Gastroesophageal sphincter (tissue), 3 donors: ENCODE results near the gene KCNH8.

Source experiments
- CTCF ChIP-seq, 4 experiments: fragments of 200-600 bp in 2 of 4; fragments of 450-650 bp in 2 of 4; sonication (generic) in 1 of 4; IDR thresholded peaks; one replicate each; pipeline ENCODE4 v1.5.1; 2017 to 2019; ENCODE audit warnings: antibody characterized with exemption in 4 of 4, mild to moderate bottlenecking in 2 of 4, moderate library complexity in 2 of 4
- POLR2A ChIP-seq, 2 donors: fragments of 450-650 bp; IDR thresholded peaks; one replicate each; pipeline ENCODE4 v1.6.1; 2017; ENCODE audit warnings: antibody characterized with exemption in 2 of 2, mild to moderate bottlenecking in 2 of 2, moderate library complexity in 1 of 2
- POLR2AphosphoS5 ChIP-seq: sonication (generic); formaldehyde crosslinking; IDR thresholded peaks from one replicate; pipeline ENCODE4 v1.6.1; 2017; ENCODE audit warnings: antibody characterized with exemption

DNA sequence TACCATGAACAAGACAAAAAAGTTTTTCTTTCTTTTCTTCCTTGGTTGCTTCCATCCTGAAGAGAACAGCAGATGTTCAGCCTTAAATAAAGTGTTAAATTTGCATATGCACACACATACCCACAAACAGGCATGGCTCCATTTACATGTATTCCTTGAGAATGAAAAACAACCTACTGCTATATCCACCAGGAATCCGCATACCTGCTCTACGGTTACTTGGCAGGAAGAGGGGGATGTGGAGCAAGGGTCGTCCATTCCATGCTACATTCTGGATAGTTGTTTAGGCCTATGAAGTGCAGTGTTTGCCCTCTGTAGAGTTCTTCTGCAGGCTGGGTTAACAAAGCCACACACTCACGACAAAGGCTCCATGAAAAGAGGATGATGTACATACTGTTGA lies 322.8 kb downstream of the KCNH8 start:
- no peak for TF ChIP-seq CTCF (IDR thresholded peaks at IDR 0.05)
- TF ChIP-seq POLR2AphosphoS5, result no peak
- TF ChIP-seq POLR2A (IDR thresholded peaks at IDR 0.05), result no peak
